Activated CD4-positive, alpha-beta T cell treated with anti-CD3 and anti-CD28 coated beads, Interleukin-2, amount 50 U/mL, for 4 hours (primary cell): ENCODE results near the gene FRYL.
"Not testable (repeated sequence)": the region's sequence is repeated elsewhere in the genome, so short reads cannot be mapped to it uniquely, and the experiment has no call there.

ENCODE experiments used
- DNase-seq, 2 experiments: peaks; one replicate each; pipeline ENCODE4 v3.0.0-alpha.2; 2020

Gene FRYL

DNA sequence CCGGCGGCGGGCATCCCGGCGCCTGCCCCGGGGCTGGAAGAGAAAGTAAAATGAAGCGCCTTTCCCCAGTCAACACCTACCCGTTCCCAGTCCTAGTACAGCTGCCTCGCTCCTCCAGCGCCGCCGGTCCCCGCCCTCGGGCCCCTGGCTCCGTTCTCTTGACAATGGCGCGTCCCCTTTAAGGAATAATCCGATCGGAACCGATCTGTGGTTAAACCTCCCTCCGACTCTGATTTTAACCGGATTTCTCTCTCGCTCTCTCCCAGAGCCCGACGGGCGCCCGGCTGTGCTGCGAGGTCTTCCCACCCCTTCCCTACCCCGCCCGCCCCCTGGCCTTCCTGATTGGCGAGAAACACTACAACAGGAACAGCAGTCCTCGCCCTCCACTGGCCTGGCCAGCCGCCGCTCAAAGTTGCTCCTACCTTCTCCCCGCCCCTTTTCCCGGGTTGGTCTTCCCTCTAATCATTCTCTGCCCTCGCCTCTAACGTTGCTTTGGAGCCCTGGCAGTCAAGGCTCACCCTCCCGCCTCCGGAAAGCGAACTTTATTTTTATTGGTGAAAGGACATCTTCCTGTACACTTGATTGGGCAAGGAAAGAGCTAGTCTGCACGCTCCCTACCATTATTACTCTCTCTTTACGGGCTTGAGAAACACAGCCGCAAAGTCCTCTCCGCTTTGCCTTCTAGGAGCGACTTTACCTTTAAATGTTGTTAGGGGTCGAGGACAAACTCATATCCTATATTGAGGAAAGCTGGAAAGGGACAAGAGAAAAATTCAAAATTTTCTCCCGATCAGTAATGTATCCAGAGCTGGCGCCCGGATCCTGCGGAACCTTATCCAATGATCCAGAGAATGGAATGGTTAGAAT, at the start of gene FRYL:
TSS of gene FRYL (minus strand) at position 282 of the 867 bp plus-strand sequence. CDS start 145,869 bp downstream, outside the sequence.
- peak; percentile 98 for DNase-seq

DNA sequence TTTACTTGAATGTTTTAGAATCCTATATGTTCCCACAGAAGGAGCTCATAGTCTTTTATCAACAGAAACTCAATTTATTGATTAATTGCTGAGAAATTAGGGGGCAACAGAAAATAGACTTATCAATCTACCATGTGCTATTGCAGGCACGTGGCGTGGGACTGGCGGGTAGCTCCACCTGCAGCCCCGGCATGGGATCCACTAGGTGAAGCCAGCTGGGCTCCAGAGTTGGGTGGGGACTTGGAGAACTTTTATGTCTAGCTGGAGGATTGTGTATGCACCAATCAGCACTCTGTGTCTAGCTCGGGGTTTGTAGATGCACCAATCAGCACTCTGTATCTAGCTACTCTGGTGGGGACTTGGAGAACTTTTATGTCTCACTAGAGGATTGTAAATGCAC, 47.5 kb upstream of the FRYL start:
- DNase-seq, result no peak

DNA sequence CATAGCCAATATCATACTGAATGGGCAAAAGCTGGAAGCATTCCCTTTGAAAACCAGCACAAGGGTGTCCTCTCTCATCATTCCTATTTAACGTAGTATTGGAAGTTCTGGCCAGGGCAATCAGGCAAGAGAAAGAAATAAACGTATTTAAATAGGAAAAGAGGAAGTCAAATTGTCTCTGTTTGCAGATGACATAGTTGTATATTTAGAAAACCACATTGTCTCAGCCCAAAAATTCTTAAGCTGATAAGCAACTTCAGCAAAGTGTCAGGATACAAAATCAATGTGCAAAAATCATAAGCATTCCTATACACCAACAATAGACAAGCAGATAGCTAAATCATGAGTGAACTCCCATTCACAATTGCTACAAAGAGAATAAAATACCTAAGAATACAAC, 41.4 kb upstream of the FRYL start:
- DNase-seq, result not testable (repeated sequence)

DNA sequence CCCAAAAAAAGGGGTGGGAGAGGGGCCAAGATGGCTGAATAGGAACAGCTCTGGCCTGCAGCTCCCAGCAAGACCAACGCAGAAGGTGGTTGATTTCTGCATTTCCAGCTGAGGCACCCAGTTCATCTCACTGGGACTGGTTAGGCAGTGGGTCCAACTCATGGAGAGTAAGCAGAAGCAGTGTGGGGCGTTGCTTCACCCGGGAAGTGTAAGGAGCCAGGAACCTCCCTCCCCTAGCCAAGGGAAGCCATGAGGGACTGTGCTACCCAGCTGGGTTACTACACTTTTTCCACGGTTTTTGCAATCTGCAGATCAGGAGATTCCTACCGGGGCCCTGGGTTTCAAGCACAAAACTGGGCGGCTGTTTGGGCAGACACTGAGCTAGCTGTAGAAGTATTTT, 36.9 kb upstream of the FRYL start:
- DNase-seq, result no peak

DNA sequence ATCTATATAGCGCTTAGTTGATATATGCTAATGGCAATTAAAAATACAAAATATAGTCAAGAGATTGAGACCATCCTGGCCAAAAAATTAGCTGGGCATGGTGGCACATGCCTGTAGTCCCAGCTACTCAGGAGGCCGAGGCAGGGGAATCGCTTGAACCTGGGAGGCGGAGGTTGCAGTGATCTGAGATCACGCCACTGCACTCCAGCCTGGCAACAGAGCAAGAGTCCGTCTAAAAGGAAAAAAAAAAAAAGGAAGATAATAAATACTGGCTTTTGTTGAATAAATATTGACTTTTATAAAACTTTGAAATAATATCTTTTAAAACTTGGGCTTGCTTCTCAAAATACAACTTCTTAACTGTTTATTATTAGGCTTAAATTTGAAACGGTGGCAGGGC, 36.2 kb upstream of the FRYL start:
- not testable (repeated sequence) for DNase-seq

DNA sequence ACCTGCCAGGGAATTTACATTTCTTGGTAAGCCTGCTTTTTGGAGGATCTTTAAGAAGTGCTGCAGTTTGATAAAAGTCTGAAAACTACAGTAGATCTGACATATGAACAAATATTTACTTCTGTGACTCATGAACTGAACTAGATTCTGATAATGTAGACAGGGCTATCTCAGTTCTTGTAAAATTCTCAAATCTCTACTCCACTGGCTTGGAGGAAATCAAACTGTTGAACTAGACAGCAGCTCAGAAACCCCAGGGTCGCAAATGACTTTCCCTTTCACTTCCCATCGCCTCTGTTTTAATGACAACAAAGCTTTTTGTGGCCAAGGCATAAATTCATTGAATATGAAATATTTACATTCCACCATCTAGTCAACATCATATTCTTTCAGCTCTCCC, 35.4 kb upstream of the FRYL start:
- no peak for DNase-seq

DNA sequence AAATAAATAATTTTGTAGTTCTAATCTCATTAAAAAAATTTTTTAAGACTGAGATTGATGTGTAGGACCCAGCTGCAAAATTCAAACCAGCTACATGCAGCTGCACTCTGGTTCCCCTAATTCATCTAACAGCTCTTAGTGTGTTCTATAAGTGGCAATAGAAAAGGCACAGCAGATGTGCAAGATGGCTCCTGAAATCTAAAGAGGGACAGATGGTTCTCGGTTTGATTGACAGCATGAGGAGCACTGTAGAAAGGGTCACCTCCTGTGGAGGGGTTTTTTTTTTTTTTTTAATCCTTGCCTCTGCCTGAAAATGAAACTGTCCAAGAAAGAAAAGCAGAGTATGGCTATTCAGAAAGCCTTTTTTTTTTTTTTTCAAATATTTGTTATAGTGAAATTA, 33.9 kb upstream of the FRYL start:
- DNase-seq, result no peak

DNA sequence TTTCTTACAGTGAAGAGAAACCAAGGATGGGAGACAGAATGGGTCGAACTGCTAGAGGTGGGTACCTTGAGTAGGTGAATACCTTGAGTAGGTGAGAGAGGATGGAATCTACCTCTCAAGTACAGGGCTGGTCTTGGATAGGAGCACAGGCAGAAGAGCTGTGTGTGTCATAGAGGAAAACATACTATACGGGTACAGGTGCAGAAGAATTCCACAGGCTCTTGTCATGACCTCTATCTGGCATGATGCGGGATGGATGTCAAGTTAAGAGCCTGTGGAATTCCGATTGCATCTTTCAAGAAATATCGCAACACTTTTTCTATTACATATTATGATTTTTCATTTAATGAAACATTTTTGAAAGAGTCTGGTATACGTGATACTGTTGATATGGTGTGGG, 32.8 kb upstream of the FRYL start:
- DNase-seq, result no peak

DNA sequence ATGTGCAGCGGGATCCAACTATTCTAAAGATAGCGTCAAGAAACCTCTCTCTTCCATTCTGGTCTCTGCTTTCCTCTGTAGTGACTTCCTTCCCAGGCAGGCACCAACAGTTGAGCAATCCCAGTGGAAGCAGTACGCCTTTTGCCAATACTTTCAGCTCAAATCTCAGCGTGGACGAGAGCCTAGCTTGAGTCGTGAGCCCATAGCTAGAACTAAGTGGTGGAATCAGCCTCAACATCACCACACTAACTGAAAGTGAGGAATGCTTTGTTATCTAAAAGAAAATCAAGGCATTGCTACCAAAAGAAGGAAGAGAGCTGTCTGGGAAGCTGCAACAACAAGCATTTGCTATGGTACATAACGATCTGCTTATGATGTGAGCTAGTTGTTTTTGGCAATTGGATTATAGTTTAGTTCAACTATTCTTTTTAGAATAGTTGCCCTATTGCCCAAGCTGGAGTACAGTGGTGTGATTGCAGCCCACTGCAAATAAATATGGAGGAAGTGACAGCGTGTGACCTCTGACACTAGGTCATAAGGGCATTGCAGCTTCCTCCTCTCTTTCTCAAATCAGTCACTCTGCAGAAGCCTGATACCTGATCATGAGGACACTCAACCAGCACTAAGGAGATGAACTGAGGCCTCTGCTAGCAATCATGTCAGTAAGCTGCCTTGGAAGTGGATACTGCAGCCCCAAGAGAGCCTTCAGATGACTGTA, 24.7 kb upstream of the FRYL start:
- no peak for DNase-seq

DNA sequence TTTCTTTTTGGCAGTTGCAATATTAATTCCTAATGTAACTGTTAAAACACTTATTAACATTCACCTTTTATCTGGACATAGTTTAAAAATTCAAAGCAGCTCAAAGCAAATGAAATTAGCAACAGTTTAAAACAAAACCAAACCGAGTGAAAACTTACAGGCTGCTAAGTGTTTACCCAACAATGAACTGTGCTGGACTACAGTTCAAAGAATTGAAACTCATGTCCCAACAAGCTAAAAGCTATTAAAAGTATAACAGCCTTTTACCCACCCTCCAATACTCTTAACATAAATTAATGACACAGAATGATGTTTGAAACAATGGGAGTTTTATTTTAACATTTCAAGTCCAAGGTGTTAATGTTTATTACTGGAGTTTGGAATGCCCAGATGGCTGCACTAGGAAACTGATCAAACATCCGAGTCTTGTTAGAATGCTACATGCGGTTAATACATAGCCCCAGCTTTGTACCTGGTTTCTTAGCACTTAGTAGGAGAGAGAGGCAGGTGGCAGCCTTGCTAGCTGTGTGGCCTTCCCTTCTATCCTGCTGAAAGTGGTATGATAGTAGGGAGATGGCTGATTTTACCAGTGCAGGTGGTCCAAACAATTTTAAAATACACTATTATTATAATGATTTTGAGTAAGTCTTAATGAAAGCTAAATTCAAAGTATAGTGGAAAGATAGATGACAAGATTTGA, 21.1 kb upstream of the FRYL start:
- DNase-seq, result no peak

DNA sequence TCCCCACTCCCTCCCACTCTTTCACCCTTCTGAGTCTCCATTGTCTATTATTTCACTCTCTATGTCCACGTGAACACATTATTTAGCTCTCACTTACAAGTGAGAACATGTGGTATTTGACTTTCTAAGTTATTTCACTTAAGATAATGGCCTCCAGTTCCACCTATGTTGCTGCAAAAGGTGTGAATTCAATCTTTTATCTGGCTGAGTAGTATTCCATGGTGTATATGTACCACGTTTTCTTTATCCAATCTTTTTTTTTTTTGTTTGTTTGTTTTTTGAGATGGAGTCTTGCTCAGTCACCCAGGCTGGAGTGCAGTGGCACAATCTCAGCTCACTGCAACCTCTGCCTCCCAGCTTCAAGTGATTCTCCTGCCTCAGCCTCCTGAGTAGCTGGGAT, 20.1 kb upstream of the FRYL start:
- not testable (repeated sequence) for DNase-seq

DNA sequence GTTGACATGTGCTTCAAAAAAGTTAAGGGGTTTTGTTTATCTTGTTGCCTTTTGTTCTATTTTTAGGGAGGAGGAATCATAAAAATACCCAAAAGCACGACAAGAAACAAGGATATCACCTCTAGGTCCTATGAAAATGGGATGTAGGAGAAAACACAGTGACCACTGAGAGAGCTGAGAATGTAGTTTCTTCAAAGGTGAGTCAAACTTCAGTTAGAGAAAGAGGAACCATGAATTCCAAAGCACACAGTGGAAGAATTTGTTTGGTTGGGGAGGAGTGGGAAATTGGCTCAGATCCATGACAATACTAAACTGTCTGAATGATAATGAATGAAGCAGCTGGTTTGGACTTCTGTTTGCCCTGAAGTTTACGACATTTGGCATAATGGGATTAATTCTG, 19.1 kb upstream of the FRYL start:
- no peak for DNase-seq

DNA sequence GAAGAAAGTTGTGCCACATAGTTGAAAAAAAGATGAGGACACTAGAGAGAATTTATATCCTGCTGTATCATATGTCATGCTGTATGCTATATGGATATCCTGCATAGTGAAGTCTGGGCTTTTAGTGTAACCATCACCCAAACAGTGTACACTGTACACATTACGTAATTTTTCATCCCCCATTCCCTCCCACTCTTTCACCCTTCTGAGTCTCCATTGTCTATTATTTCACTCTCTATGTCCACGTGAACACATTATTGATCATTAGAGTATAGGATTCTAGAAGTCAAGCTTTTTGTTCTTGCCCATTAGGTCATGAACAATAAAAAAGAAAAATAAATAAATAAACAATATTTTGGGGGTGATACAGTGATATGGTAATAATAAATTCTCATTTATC, 18.0 kb upstream of the FRYL start:
- no peak for DNase-seq

DNA sequence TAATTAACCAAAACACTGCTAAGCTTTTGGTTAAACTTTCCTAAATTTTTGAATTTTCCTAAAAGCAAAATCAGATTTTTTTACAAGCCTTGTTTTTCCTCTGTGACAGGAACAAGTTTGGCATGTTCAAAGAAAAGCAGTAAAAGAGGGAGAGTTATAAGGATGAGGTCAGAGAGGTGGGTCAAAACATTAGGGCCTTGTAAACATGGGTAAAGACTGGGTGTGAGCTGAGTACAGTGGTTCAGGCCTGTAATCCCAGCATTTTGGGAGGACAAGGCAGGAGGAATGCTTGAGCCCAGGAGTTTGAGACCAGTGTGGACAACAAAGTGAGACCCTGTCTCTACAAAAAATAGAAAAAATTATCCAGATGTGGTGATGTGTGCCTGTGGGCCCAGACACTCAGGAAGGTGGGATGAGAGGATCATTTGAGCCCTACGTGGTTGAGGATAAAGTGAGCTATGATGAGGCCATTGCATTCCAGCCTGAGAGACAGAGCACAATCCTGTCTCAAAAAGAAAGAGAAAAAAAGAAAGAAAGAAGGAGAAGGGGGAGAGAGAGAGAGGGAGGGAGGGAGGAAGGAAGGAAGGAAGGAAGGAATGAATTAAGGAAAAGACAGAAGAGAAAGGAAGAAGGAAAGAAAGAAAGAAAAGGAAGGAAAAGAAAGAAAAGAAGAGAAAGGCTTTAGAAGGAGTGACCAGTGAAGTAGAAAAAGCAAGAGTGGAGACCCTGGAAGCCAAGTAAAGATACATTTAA, 17.0 kb upstream of the FRYL start:
- no peak for DNase-seq

DNA sequence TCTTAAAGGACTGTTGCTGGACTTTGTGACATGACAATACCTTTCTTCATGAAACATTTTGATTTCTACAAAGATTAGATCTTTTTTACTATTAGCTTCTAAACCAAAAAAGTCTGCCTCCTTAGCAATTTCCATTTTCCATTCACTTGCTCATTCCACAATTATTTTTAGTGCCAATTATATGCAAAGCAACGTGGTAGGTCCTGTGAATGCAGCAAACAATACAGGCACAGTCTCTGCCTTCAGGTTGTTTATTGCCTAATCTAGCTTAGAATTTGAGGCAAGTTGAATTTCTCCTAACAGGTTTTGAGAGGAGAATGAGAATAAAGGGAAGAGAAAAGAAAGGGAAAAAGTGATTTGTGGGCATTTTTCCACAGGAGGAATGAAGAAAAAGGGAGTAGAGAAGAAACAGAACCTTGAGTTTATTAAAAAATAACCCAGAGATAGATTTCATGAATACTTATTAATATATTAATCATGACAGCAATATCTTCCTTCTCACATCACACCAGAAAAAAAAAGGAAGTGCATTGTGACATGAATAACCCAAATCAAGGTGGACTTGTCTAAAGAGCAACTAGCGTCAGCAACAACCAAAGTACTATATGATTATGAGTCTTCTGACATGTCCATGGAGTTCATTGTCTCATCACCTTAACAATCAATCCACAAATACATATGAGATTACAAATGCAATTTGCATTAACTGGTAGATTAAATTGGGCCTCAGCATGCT, 16.3 kb upstream of the FRYL start:
- DNase-seq, result no peak

DNA sequence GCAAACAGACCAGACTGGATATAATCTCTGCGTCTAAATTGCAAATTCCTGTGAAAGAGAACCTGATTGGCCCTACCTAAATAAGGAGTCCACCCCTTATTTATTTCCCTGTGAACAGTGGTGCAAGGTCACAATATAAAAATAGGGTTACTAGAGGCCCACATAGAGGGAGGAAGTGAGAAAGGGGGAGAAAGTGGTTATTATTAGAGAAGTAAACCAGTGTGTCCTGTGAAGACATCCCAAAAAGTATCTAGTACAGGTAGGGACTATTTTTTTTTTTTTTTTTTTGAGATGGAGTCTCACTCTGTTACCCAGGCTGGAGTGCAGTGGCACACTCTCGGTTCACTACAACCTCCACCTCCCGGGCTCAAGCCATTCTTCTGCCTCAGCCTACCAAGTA, 15.0 kb upstream of the FRYL start:
- DNase-seq, result no peak

DNA sequence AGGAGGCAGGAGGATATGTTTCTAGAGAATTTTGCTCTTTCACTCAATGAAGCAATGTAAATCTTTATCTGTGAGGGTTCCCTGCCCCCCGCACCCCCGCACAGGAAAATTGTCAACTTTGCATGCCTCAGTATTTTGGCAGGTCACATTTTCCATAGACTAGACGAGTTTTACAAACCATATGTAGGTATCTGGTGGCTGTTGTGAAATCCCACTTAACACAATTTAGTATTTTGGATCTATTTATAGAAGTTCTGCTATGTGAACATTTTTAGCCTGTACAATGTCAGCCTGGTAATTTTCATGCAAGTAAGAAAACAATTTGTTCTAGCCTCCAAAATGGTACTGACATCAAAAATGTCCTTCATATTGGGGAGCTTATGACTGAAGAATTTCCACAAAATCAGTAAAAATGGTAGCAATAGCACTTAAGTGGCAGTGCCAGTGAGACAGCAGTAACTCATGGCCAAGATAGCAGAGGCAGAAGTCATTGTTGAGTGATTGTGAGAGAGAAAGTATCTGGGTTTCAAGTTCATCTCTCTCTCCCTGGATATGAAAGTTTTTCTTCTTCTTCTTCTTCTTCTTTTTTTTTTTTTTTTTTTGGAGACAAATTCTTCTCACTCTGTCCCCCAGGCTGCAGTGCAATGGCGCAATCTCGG, 12.4 kb upstream of the FRYL start:
- peak in 1 of 2 experiments; percentile 14 for DNase-seq

DNA sequence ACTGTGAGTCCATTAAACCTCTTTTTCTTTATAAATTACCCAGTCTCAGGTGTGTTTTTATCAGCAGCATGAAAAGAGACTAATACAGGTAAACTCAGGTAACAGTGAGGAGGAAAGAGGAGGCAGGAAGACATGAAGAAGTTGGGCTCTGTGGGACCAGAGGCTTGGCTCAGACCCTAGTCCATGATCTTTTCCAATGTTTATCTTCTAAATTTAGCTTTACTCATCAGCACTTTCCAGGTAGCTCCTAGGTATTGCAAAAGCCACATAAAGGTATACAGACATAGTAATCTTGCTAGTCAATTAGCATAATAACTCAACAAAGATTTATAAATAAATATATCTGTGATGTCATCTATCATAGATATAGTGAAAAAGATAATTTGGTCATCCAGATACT, 11.2 kb upstream of the FRYL start:
- DNase-seq, result no peak

DNA sequence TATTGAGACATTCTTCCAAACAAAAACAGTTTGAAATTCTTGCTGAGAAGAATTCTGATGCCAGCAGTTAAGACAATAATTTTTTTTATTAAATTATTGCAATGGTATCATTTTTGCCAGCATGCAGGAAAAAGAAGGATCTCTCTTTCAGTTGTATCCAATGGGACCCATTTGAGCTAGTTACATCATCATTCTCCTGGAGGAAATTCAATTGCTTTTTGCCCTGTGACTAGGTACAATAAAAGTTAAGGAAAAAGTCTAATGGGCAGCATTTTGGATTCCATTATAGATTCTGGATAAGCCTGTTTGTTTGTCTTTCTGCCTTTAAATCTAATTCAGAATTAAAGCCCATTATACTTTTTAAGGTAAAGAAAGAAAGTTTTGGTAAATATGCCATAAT, 10.5 kb upstream of the FRYL start:
- DNase-seq, result no peak

DNA sequence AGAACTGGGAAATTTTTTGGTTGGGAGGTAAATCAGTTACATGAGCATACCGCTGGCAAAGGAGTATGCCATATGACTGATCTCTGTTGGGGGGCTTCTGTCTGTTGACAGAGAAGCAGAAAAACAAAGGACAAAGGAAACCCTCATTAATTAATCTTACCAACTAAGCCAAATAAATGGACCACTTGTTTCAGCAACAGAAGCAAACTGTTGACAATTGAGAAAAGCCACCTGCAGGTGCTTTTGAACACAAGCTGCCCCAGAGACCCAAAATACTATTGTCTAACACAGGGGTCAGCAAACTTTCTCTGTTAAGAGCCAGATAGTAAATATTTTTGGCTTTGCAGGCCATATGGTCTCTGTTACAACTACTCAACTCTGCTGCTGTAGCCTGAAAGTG, 7.0 kb upstream of the FRYL start:
- DNase-seq, result no peak

DNA sequence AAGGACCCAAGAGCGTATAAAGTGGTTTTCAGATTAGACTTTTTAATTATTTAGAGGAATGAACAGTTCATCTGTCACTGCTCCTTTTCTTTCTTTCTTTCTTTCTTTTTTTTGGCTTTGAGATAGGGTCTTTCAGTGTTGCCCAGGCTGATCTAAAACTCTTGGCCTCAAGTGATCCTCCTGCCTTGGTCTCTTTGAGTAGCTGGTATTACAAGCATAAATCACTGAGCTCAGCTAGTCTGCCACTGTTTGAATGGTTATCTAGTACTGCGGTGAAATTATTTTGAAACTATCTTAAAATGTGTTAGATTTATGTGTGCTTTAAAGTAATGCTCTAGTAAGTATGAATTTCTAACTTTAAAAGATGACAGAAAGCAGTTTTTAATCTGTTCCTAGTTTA, 6.5 kb upstream of the FRYL start:
- no peak for DNase-seq

DNA sequence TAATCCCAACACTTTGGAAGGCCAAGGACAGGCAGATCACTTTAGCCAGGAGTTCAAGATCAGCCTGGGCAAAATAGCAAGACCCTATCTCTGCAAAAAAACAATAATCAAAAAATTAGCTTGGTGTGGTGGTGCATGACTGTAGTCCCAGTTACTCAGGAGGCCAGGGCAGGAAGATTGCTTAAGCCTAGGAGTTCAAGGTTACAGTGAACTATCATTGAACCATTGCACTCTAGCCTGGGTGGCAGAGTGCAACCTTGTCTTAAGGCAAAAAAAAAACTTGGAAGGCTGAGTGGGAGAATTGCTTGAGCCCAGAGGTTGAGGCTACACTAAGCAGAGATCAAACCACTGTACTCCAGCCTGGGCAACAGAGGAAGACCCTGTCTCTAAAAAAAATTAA, 5.2 kb upstream of the FRYL start:
- no peak for DNase-seq
